Measurements from ENCODE around the gene PRSS22.
A peak's percentile ranks its signal among the peaks of the same experiment; 100 is the strongest.

The PRSS22 gene

GRCh38 chr16:2879854-2880508 is 22.0 kb upstream of the PRSS22 start:
- DNase-seq = no peak

DNA sequence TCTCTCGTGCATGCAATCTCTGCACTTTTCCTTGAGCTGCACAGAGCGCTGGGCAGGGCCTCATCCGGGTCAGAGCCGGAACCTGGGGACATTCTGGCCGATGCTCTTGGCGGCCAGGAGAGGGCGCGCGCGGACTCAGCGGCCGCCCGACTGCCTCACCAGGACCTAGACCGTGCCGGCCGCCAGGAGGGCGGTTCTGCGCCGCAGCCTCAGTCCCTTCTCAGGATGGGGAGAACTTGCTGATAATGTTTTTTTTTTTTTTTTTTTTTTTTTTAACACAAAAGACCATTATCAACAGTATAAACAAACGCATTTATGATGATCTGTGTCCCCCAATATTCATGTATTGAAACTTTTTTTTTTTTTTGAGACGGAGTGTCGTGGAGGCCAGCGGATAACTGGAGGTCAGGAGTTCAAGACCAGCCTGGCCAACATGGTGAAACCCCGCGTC is 17.0 kb upstream of the PRSS22 start:
- peak; percentile 42 for DNase-seq

DNA sequence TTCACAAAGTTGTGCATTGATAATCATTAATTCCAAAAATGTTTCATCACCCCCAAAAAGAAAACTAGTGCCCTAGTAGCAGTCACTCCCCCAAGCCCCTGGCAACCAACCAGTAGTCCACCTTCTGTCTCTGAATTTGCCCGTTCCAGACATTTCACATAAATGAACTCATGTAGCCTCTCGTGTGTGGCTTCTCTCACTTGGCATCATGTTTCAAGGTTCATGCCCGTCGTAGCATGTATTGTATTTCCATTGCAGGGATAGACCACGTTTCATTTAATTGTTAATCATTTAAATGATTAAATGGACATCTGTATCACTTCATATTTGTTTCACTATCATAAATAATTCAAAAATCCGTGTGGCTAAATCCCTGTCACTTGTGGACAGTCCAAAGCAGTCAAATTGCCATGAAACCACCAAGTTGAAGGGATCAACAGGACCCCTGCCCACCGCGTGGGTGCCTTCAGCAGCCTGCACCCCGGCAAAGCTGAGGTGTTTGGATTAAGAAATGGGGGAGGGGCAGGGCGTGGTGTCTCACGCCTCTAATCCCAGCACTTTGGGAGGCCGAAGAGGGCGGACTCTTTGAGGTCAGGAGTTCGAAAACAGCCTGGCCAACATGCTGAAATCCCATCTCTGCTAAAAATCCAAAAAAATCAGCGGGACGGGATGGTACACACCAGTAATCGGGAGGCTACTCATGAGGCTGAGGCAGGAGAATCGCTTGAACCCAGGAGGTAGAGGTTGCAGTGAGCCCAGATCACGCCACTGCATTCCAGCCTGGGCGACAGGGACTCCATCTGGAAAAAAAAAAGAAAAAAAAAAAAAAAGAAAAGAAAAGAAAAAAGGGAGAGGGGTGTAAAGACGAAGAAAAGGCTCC is 16.3 kb upstream of the PRSS22 start:
- no peak for DNase-seq

DNA sequence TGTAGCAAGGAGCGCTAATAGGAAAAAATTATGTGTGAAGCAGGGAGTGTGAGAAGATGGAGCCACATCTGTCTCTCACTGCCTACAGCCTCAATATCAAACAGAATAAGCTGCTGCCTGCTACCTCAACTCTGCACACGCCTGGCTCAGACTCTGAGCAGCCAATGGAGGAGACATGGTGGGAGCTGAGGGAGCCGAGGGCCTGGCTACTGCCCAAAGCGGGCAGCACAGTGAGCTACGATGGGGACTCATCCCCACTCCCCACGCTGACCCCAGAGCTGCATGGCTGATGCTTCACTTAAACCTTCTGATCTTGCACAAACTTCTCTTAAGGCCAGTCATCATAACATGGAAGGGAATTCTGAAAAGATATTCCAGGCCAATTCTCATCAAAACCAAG is 14.0 kb upstream of the PRSS22 start:
- DNase-seq = no peak

DNA sequence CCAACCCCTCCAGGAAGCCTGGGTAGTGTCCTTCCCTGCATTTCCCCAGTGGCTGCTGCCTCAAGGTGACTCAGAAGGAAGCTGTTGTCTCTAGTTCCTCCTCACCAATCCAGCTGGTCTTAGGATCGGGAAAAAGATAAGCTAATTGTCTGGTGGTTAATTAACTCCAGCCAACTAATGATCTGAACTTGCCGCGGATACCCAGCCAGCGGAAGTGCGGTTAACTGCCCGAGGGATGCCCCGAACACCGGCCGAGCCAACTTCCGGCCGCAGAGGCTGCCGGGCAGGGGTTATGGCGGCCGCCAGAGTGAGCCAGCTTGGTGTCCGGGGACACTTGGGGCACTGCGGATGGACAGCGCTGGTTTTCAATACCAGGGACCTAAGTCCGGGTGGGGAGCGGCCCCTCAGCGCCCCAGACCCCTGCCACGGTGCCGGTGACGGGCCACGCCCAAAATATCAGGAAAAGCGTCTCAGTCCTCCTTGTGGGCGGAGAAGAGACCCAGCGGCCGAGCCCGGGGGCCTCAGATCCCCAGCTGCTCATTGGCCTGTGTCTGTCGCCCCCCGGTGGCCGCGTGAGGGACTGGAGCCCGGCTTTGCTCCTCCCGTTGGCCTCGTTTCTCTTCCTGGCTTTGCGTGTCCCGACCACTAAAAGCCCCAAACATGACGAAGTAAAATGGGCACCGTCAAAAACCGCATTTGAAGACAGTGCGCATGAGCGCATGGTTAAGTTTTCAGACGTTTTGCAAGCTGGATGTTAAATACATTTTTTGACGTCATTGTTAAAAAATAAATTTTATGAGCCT is 10.2 kb upstream of the PRSS22 start:
- DNase-seq = peak; percentile 96

GRCh38 chr16:2867661-2867986 is 9.7 kb upstream of the PRSS22 start:
- no peak for DNase-seq

- no peak for DNase-seq
These were observed 8.5 kb upstream of the PRSS22 start for GRCh38 chr16:2866431-2866830.

- no peak for DNase-seq
These were observed 7.7 kb upstream of the PRSS22 start for GRCh38 chr16:2865651-2866050.

DNA sequence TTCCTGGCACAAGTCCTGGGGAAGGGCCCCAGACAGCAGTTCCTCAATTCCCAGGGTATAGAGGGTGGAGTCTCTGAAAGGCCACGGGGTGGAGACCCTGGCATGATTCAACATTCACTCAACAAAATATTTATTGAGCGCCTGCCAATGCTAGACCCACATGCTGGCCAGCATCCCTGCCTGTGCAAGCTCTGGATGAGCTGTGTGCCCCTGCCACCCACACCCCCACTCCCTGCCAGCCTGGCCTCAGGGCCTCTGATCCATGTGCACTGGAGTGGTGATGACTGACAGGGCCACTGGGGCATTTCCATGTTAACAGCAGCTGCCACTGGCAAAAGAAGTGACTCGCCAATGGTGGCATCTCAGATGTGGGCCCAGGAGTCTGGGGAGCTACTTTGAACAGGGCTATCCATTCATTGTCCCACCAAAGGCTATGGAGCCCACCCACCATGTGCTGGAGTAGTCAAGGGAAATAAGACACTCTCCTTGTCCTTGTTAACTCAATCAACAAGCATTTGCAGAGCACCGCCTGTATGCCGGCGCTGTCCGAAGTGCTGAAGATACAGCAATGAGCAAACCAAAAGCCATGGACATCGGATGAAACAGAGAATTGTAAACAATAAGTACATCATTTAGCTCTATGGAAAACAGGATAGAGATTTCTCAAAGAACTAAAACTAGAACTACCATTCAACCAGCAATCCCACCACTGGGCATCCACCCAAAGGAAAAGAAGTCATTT is 3.0 kb upstream of the PRSS22 start:
- no peak for DNase-seq

DNA sequence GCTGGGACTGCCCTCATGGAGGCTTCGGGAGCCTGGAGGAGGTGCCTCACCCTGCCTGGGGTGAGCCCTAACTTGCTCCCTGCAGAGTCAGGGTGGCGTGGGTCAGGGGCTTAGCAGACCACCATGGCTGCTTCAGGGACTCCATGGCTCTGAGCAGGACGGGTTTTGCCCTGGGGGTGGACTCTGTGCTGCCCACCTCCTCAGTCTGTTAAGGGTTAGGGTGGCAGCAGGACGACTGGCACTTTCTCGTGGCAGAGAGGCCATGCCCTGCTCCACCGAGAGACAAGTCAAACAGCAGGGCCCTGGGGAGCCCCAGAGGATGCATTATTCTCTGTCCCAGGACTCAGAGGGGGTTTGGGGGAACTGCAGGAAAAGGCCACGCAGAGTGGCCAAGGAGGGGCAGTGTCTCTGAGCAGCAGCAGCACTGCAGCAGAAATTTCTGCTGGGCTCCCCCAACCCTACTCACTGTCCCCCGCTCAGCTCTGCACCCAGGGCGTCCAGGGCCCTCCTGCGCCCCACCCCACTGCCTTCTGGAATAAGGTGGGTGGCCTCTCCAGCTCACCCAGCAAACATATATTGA is 1.8 kb upstream of the PRSS22 start:
- no peak for DNase-seq

- no peak for DNase-seq
These were observed 465 bp upstream of the PRSS22 start for GRCh38 chr16:2858245-2859025.

DNA sequence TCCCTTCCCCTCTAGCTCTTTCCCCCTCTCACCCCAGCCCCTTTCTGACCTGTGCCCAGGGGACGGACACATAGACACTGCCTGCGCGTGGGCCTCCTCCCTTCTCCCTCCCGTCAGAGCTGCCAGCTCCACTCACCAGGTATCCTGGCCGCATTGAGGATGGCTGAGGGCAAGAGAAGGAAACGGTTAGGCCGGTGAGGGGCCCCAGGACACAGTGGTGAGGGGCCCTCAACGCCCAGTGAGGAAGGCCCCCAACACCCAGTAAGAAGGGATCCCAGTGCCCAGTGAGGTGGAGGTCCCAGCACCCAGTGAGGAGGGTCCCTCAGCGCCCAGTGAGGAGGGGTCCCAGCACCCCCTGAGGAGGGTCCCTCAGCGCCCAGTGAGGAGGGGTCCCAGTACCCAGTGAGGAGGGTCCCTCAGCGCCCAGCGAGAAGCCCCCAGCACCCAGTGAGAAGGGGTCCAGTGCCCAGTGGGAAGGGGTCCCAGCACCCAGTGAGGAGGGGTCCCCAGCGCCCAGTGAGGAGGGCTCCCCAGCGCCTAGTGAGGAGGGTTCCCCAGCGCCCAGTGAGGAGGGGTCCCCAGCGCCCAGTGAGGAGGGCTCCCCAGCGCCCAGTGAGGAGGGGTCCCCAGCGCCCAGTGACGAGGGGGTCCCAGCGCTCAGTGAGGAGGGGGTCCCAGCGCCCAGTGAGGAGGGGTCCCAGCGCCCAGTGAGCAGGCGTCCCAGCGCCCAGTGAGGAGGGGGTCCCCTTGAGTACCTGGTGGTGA is 1.1 kb downstream of the PRSS22 start:
- no peak for DNase-seq

DNA sequence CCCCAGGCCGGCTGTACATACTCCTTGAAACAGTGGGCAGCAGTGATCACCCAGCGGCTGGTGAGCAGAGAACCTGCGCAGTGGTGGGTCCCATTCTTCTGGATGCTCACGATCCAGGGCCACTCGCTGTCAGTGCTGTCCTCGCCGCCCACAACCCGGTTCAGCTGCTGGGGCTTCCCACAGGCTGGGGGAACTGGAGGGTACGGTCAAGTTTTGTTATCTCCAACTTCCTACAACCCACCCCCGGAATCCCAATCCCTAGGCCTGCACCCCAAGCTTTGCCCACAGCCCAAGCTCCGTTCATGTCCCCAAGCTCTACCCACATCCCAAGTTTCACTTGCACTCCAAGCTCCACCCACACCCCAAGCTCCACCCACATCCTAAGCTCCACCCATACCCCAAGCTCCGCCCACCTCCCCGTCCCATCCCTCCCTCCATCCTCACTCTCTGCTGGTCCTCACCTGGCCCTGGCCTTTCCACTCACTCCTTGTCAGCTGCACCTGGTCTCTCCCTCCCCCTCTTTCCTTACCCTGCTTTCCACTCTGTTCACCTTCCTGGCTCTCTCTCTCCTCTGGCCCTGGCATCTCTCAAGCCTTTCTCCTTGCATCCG is 1.8 kb downstream of the PRSS22 start:
- no peak for DNase-seq

GRCh38 chr16:2855536-2855935 is 2.4 kb downstream of the PRSS22 start:
- DNase-seq = no peak

DNA sequence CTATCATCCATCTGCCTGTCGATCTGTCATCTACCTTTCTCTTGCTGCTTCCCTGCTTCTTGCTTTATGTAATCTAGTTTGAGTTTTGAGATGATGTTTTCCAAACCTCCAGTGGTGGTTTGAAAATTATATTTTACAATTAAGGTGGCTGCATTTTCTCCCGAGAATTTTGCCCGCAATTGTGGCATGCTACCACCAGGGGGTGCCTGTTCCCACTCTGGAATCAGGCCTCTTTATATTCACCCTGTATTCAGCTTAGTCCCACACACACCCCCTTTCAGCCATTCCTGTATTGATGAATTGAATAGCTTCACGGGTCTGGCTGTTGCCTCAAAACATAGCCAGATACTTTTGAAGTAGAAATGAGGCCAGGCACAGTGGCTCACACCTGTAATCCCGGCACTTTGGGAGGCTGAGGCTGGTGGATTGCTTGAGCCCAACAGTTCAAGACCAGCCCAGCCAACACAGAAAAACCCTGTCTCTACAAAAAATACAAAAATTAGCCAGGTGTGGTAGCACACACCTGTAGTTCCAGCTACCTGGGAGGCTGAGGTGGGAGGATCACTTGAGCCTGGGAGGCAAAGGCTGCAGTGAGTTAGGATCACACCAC is 3.2 kb downstream of the PRSS22 start:
- DNase-seq = no peak

DNA sequence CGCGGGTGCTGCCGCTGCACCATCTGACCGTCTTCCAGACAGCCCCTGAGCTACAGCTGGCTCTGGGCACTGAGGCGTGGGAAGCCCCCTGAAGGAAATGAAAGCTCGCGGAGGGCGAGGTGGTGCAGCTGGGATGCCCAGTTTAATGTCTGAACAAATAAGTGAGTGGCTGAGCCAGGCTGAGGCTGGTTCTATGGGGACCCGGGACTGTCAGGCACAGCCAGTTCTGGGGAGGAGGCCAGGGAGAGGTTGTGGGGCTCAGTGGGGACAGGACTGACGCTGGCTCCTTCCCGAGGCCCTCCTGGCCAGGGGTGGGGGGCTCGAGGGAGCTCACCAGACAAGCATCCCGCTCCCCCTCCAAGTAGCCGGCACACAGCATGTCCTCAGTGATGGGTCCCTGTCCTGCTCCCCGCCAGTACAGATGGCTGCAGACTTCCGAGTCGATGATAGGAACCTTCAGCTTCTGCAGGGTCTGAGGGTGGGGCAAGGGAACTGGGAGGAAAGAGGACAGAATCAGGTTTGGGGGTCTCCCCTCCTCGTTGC is 4.4 kb downstream of the PRSS22 start:
- no peak for DNase-seq

DNA sequence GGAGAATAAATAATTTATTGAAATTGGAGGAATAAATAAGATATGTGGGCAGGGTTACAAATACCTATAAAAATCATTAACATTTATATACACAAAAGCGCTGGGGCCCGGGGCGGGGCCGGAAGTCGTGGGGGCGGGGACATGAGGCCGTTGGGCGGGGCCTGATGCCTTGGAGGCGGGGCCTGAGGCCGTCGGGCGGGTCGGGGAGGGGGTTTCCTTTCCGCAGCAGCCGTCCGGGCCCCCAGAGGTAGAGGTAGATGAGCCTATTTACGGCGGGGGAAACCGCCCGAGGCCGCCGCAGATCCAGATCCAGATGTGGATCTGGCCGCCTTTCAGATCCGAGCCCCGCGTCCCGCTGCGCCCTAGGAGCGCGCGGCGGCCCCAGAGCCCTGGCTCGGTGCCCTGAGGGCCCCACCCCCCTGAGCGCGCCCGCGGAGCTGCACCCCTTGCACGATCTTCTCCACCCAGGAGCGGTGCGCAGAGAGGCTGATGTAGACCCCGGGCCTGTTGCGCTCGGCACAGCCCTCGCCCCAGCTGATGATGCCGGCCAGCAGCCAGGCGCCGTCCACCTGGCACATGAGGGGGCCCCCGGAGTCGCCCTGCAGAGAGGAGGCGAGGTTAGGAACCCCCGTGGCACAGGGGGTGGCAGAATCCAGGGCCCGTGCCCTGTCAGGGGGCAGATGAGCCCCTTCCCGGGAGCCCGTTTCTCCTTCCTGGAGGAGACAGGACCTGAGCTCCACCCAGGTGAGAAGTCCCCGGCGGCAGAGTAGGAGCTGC is 5.1 kb downstream of the PRSS22 start:
- DNase-seq = no peak

DNA sequence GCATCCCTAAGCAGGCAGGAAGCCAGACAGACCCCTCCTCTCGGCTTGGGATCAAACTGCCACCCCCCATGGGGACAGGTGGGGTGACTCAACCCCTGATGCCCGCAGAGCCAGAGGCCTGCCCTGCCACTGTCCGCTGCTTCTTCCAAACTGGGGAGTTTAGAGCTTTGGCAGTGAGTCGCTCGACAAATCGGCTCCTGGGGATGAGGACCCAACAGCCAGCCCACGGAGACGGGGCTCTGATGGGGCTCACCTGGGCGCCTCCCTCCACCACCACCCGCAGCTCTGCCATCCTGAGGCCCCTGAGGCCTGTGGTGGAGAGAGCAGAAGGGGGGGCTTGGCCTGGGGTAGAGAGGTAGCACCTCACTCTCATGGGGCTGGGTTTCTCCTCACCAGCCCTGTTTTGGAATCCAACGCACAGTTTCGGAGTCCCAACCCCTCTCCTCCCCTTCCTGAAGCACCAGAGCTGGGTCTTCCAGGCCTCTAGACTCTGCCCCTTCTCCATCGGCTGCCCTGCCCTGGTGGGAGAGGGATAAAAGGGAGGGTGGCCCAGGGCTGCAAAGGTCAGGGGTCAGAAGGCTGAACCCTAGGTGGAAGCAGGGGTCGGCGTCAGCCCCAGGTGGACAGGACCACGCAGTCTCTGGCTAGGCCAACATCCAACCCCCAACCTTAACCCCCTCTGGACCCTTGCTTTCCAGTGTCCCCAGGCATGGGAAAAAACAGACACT is 5.8 kb downstream of the PRSS22 start:
- DNase-seq = no peak

All from T1000 (cell line).